Coronary artery (tissue), 2 donors: ENCODE results near the gene SPAG9.

Source experiments
- DNase-seq: peaks from one replicate; pipeline ENCODE4 v3.0.0-alpha.2; 2017; ENCODE audit warnings: low spot score
- H3K27ac ChIP-seq, 2 donors: fragments of 200-600 bp; sonication (generic); one replicate each; pipeline ENCODE4 v1.5.1; 2016 to 2019
- H3K4me3 ChIP-seq: fragments of 200-600 bp; sonication (generic); 2 replicates; pipeline ENCODE4 v1.5.1; 2016; ENCODE audit warnings: mild to moderate bottlenecking, moderate library complexity
- CTCF ChIP-seq: fragments of 200-600 bp; sonication (generic); IDR thresholded peaks from one replicate; pipeline ENCODE4 v1.5.1; 2019; ENCODE audit warnings: antibody characterized with exemption

The SPAG9 gene

GRCh38 chr17:51018541-51018940, 102.1 kb downstream of the SPAG9 start:
- DNase-seq: no peak
- H3K4me3 ChIP-seq: no peak overlapping the region
- no peak overlapping the region for H3K27ac ChIP-seq
- TF ChIP-seq CTCF: no peak

DNA sequence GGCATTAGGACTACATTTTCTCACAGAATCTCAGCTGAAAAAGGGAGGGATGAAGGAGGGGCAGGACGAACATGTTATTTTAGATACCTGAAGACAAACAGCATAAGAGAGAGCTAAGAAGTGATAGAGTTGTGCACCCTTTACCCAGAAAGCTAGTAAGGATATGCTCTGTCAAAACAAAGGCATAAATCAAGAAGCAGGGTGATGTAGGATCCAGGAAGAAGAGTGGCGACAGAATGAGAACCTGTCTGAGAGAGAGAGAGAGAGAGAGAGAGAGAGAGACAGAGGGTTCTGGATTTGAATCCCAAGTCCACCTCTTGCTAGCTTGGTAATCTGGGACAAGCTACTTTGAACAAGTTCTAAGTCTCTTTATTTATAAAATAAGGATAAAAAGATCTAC, 103.4 kb downstream of the SPAG9 start:
- Histone ChIP-seq H3K4me3 (no peak overlapping the region), H3K27ac (no peak overlapping the region)
- DNase-seq: no peak
- TF ChIP-seq CTCF: no peak

- TF ChIP-seq CTCF: no peak
- H3K27ac ChIP-seq: no peak overlapping the region
- no peak overlapping the region for H3K4me3 ChIP-seq
- no peak for DNase-seq
Observed at GRCh38 chr17:51016099-51016498, 104.6 kb downstream of the SPAG9 start.

- no peak for TF ChIP-seq CTCF
- Histone ChIP-seq H3K4me3 (no peak overlapping the region), H3K27ac (no peak overlapping the region)
- no peak for DNase-seq
Observed at GRCh38 chr17:51015145-51015558, 105.5 kb downstream of the SPAG9 start.

GRCh38 chr17:51014129-51014528, 106.5 kb downstream of the SPAG9 start:
- no peak for TF ChIP-seq CTCF
- no peak for DNase-seq
- Histone ChIP-seq H3K27ac (no peak overlapping the region), H3K4me3 (no peak overlapping the region)

GRCh38 chr17:51013322-51013721, 107.3 kb downstream of the SPAG9 start:
- no peak for DNase-seq
- Histone ChIP-seq H3K4me3 (no peak overlapping the region), H3K27ac (no peak overlapping the region)
- TF ChIP-seq CTCF: no peak

GRCh38 chr17:51012538-51012937, 108.1 kb downstream of the SPAG9 start:
- DNase-seq: no peak
- Histone ChIP-seq H3K27ac (no peak overlapping the region), H3K4me3 (no peak overlapping the region)
- no peak for TF ChIP-seq CTCF
